Stimulated activated CD4-positive, alpha-beta T cell treated with anti-CD3 and anti-CD28 coated beads, Interleukin-15, amount 100 ng/mL, for 48 hours (primary cell): ENCODE data around the gene TMEM106C.

ENCODE experiments used
- DNase-seq, 2 donors: peaks; one replicate each; pipeline ENCODE4 v3.0.0-alpha.2; 2020; ENCODE audit warnings: low read depth in 2 of 2

TMEM106C gene

GRCh38 chr12:47979686-47980085 is 16.3 kb downstream of the TMEM106C start:
- DNase-seq = no peak

GRCh38 chr12:47980197-47980596 is 16.8 kb downstream of the TMEM106C start:
- DNase-seq = no peak

DNA sequence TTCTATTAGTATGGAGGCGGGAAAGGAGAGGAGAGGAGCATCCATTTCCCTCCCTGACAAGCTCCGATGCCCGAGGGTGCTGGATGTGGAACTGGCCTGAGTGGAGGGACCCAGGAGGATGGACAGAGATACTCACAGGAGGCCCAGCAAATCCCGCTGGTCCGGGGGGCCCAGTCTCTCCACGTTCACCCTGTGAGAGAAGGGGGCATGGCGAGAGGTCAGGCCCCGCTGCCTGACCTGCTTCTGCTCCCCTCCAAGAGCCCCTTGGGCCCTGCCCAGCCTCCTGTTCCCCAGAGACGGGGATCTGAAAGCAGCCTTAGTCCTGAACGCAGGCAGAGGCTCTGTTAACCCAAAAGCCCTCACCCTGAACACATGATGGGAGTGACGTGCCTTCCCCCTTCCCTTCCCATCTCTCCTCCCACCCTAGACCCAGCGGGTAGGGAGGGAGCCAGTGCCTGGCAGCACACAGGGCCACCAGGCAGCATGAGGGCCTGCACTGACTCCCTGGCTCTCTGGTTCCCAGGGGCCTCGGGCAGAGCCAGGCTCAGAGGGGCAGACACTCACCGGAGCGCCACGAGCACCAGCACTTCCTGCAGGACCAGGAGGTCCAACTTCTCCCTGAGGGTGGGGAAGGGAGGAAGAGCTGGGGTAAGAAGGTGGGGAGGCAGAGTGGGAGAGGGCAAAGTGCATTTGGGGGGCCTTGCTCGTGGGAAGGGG is 17.5 kb downstream of the TMEM106C start:
- DNase-seq = no peak

DNA sequence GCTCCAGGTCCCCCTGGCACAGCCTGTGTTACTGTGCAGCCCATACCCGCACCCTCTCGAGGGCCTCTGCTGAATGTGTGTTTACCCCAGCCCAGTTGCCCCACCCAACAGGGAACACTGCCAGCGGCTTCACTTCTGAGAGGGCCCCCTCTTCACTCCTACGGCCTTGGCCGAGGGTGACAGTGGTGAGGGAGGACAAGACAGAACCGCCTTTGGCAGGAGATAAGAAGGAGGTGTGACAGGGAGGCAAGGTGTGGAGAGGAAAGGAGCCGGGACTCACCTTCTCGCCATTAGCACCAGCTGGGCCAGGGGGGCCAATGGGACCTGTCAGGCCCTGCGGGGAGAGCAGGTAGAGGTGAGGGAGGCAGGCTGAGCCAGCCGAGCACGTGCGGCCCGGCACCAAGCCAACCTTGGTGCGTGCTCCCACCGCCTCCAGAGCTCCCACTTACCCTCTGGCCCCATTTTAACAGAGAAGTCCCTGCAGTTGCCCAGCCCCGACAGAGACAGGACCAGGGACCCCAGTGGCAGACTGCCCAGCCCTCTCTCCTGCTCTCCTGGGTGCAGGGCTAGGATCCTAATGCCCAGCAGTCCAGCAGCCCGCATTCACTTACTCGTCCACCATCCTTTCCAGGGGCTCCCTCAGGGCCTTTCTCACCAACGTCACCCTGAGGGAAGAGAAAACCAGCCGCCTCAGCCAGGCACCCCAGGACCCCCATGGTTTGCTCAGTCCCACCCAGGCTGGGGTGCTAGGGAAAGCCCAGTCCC is 18.3 kb downstream of the TMEM106C start:
- DNase-seq = no peak

GRCh38 chr12:47982311-47982710 is 18.9 kb downstream of the TMEM106C start:
- no peak for DNase-seq

DNA sequence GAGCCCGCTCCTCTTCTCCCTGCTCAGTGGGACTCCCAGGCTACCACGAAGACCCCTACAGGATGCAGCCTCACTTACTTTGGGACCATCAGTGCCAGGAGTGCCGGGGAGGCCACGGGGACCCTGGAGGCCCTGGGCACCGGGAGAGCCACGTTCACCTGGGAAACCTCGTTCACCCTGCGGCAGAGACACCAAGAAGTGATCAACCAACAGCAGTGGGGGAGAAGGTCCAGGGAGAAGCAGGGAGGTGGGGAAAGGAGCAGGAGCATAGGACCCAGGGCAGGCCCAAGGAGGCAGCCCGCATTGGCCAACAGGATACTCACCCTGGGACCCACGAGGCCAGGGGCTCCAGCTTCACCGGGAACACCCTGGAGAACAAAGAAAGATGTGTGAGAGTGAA is 19.4 kb downstream of the TMEM106C start:
- DNase-seq = no peak

- DNase-seq = no peak
Measured at GRCh38 chr12:47983541-47984115, 20.2 kb downstream of the TMEM106C start.

GRCh38 chr12:47984331-47984801 is 21.0 kb downstream of the TMEM106C start:
- no peak for DNase-seq

- DNase-seq = no peak
Measured at GRCh38 chr12:47985596-47986290, 22.3 kb downstream of the TMEM106C start.

GRCh38 chr12:47986291-47986660 is 22.9 kb downstream of the TMEM106C start:
- DNase-seq = no peak

DNA sequence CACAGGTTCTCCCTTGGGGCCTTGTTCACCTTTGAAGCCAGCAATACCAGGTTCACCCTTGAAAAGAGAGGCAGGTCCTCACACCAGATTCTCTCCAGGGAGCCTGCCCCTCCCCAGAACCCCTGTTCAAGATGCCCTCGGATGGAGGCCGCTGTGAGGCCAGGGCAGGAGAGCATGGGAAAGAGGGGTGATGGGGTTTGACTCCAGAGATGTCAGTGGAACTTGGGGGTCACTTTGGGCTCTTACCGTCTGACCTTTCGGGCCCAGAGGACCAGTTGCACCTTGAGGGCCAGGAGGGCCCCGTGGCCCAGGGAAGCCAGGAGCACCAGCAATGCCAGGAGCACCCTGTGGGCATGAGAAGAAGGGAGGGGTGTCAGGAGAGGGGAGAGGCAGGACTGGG is 23.4 kb downstream of the TMEM106C start:
- DNase-seq = no peak

DNA sequence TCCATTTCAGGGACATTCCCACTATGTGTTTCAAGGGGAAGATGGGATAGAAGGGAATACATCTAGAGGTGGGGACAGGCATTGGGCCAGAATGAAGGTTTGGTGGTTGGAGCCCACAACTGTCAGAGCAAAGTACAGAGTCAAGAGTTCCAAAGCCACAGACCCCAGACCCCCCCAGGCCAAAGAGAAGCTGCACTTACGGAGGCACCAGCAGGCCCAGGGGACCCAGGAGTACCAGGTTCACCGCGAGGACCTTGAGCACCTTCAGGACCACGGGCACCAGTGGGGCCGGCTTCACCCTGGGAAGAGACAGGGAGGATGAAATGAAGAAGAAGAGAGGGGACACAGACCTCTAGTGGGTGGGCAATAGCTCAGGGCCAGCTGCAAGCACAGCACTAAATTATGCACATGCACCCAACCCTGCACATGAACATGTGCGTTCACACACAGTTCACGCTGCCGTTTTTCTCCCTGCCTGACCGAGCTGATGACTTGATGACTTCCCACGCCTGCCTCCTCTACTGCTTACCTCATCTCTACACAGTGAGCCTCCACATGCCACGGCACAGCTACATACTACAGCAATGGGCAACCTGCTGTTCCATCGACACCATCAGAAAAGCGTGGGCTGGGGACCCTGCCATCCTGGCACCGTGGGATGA is 24.1 kb downstream of the TMEM106C start:
- DNase-seq = no peak

DNA sequence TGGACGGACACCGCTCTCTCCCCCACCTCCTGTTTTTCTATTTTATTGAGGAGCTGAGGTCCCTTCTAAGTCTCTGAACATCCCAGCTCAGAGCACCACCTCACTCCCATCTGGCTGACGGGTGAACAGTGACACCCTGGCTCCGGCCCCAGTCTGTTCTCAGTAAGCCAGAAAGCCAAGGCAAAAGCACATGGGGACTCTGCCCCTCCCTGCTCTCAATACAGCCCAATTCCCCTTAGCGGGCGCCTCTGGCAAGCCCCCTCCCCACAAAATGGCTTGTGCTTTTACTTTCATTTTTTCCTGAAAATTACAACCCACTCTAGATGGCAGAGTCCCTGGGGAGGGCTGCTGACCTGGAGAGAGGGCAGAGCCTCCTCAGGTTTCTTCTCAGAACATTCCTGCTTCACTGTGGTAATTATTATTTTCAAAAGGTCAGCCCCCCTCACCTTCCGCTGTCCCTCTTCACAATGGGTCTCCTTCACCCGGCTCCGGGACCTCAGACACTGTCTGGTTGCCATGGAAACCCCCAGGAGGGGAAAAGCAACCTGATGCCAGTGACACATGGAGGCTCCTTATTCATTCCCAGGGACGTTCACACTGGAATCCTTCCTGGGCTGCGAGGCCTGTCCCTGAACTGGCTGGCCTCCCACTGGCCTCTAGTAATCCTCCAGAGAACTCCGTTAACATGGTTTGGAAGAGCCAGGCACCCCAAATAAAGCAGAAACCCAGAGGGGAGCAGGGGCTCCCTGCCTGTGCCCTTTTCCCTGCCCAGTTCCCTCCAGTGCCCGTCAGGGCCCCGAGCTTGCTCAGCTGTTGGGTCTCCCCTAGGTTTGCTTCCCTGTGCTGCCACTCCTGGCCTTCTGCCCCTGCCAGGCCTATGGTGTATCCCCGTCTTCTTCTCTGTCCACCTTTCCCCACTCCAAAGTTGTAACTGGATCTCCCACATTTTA is 25.0 kb downstream of the TMEM106C start:
- DNase-seq = no peak

DNA sequence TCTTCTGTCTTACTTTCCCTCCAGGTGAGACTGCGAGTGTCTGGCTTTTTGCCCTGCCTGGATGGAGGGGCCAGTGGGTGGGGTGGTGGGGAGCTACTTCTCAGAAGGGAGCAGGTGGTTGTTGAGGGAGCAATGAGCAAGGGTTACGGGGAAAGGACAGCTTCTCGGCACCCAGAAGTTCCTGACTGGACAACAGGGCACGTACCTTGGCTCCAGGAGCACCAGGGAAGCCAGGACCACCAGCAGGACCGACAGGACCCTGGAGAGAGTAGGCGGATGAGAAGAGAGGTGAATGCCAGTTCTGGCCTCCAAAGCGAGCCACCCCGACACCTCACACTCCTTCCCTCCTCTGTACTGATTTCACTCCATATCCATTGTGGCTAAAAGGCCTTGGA is 25.6 kb downstream of the TMEM106C start:
- no peak for DNase-seq

DNA sequence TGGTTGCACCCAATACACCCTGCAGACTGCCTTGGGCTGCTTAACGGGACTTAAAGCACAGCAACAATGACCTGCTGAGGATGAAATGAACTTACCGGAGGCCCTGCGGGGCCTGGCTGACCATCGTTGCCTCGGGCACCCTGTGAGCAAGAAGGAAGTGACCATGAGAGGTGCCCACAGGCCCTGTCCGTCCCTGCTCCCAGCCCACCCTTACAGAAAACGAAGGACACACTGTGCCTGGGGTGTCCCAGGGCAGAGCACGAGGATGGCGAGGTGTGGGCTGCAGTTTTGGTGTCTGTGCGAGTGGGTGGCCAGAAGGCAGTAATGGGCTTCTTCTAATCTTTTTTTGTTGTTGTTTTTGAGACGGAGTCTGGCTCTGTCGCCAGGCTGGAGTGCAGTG is 26.3 kb downstream of the TMEM106C start:
- no peak for DNase-seq

- DNase-seq = peak; percentile 27 to 29
Measured at GRCh38 chr12:47990351-47991105, 27.1 kb downstream of the TMEM106C start.

GRCh38 chr12:47991106-47992061 is 28.0 kb downstream of the TMEM106C start:
- no peak for DNase-seq

DNA sequence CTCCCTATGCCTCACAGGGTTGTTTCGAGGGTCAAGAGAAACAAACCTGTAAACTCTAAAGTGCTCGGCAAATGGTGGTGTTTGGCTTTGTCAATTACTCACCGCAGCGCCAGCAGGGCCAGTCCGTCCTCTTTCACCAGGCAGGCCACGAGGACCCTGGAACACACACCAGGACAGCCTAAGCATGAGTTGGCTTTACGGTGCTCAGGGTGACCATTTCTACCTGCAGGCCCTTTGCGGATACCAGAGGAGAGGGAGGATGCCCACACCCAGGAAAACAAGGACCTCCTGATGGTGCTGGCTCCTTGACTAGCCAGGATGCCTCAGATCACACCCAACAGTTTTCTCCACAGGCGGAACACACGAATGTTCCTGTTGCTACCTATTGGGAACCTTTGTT is 29.4 kb downstream of the TMEM106C start:
- no peak for DNase-seq

- DNase-seq = no peak
Measured at GRCh38 chr12:47993491-47993890, 30.1 kb downstream of the TMEM106C start.
